CD14-positive monocyte (primary cell): Measurements from ENCODE around the gene NEMP1. TPM values are rescaled to one million over a fixed set of nuclear protein-coding genes. Genes with fewer than 3 reads are reported as not detected.

ENCODE experiments used
- DNase-seq, 3 donors: peaks; one replicate each; pipeline ENCODE4 v3.0.0-alpha.2; 2011 to 2022
- H2AFZ ChIP-seq: 2 replicates; pipeline ENCODE4 v1.6.0; 2012; ENCODE audit warnings: mild to moderate bottlenecking, low read depth, low read length, inconsistent platforms; ENCODE audit not compliant: insufficient read depth, poor library complexity, severe bottlenecking
- H3K27ac ChIP-seq, 2 donors: 1 replicate in 1 of 2; 2 replicates in 1 of 2; pipeline ENCODE4 v1.5.1; 2012 to 2013; ENCODE audit warnings: low read length in 2 of 2, control low read depth in 1 of 2, inconsistent platforms in 1 of 2, low read depth in 1 of 2, mild to moderate bottlenecking in 1 of 2
- H3K27me3 ChIP-seq, 2 donors: one replicate each; pipeline versions ENCODE4 v1.6.0 to v1.6.1; 2011 to 2013; ENCODE audit warnings: low read length in 2 of 2; ENCODE audit not compliant: control insufficient read depth in 2 of 2, insufficient read depth in 2 of 2
- H3K36me3 ChIP-seq, 2 donors: replicated peaks in 1 of 2; 1 replicate in 1 of 2; 2 replicates in 1 of 2; pipeline versions ENCODE4 v1.5.1 to v1.6.1; 2012 to 2013; ENCODE audit warnings: low read length in 2 of 2, control low read depth in 1 of 2, inconsistent platforms in 1 of 2, mild to moderate bottlenecking in 1 of 2; ENCODE audit not compliant: insufficient read depth in 2 of 2, control insufficient read depth in 1 of 2
- H3K4me1 ChIP-seq, 2 donors: 1 replicate in 1 of 2; 2 replicates in 1 of 2; pipeline versions ENCODE4 v1.5.1 to v1.6.1; 2012 to 2013; ENCODE audit warnings: low read length in 2 of 2, control low read depth in 1 of 2, inconsistent platforms in 1 of 2, mild to moderate bottlenecking in 1 of 2, moderate library complexity in 1 of 2; ENCODE audit not compliant: insufficient read depth in 2 of 2, control insufficient read depth in 1 of 2
- H3K4me2 ChIP-seq: replicated peaks from 2 replicates; pipeline ENCODE3; 2012; ENCODE audit warnings: low read length, moderate library complexity, mild to moderate bottlenecking; ENCODE audit not compliant: poor library complexity, severe bottlenecking; ENCODE audit errors: extremely low read depth
- H3K4me3 ChIP-seq, 3 experiments: fragments of 200-600 bp in 1 of 3; sonication (generic) in 1 of 3; replicated peaks in 1 of 3; 1 replicate in 2 of 3; 2 replicates in 1 of 3; pipeline ENCODE4 v1.5.1; 2011 to 2013; ENCODE audit warnings: low read length in 3 of 3, mild to moderate bottlenecking in 3 of 3, control low read depth in 2 of 3, low read depth in 2 of 3, inconsistent platforms in 1 of 3, moderate library complexity in 1 of 3
- H3K79me2 ChIP-seq: 2 replicates; pipeline ENCODE4 v1.6.0; 2012; ENCODE audit warnings: mild to moderate bottlenecking, control low read depth, inconsistent platforms, low read length, moderate library complexity; ENCODE audit not compliant: insufficient read depth
- H3K9ac ChIP-seq: 2 replicates; pipeline ENCODE4 v1.6.0; 2017; ENCODE audit warnings: low read length, mild to moderate bottlenecking; ENCODE audit not compliant: insufficient read depth, poor library complexity, severe bottlenecking
- H3K9me3 ChIP-seq, 2 donors: replicated peaks in 1 of 2; 1 replicate in 1 of 2; 2 replicates in 1 of 2; pipeline versions ENCODE4 v1.5.1 to v1.6.1; 2012 to 2013; ENCODE audit warnings: low read length in 2 of 2, control low read depth in 1 of 2; ENCODE audit not compliant: control insufficient read depth in 1 of 2, insufficient read depth in 1 of 2
- H4K20me1 ChIP-seq: 2 replicates; pipeline ENCODE4 v1.6.0; 2012; ENCODE audit warnings: mild to moderate bottlenecking, low read length, control low read depth, moderate library complexity; ENCODE audit not compliant: insufficient read depth
- H3K27ac Mint-ChIP-seq, 7 donors: one replicate each; pipeline ENCODE4 v1.8.0; 2020; ENCODE audit warnings: mild to moderate bottlenecking in 7 of 7, mixed read lengths in 7 of 7, moderate library complexity in 6 of 7, inconsistent platforms in 2 of 7
- H3K27me3 Mint-ChIP-seq, 3 donors: one replicate each; pipeline ENCODE4 v1.8.0; 2021 to 2022; ENCODE audit warnings: low read depth in 3 of 3, mild to moderate bottlenecking in 3 of 3, mixed read lengths in 3 of 3, moderate library complexity in 3 of 3, inconsistent platforms in 1 of 3
- H3K36me3 Mint-ChIP-seq, 2 donors: one replicate each; pipeline ENCODE4 v1.8.0; 2020; ENCODE audit warnings: mixed read lengths in 2 of 2, inconsistent platforms in 1 of 2, mild to moderate bottlenecking in 1 of 2
- H3K4me1 Mint-ChIP-seq: one replicate; pipeline ENCODE4 v1.8.0; 2020; ENCODE audit warnings: mild to moderate bottlenecking, mixed read lengths
- H3K4me3 Mint-ChIP-seq, 2 donors: one replicate each; pipeline ENCODE4 v1.8.0; 2020; ENCODE audit warnings: mild to moderate bottlenecking in 2 of 2, mixed read lengths in 2 of 2, moderate library complexity in 1 of 2
- H3K9me3 Mint-ChIP-seq, 7 donors: one replicate each; pipeline ENCODE4 v1.8.0; 2020 to 2022; ENCODE audit warnings: mixed read lengths in 7 of 7, mild to moderate bottlenecking in 6 of 7, moderate library complexity in 6 of 7, inconsistent platforms in 2 of 7
- CTCF ChIP-seq: fragments of 200-600 bp; IDR thresholded peaks from one replicate; pipeline ENCODE4 v1.8.0; 2022; ENCODE audit warnings: antibody characterized with exemption, mild to moderate bottlenecking
- WGBS: methylation state at CpG from one replicate; pipeline ENCODE4 v1.1.5; 2013; ENCODE audit warnings: missing lambda C conversion rate; ENCODE audit not compliant: insufficient coverage; 5-methylcytosine and 5-hydroxymethylcytosine counted together
- intact Hi-C, 2 donors: fragments of 100-400 bp; cut with micrococcal nuclease; formaldehyde crosslinking; loops; one replicate each; pipeline versions ENCODE4 v1.15.0 to v1.15.1; 2023
- polyA plus RNA-seq, 3 donors: library from polyadenylated mRNA; depleted of rRNA in 1 of 3; unstranded in 2 of 3; stranded (reverse) in 1 of 3; fragments of 300-500 nt in 2 of 3; fragments of >200 nt in 1 of 3; fragmentation: Illumina TruSeq in 2 of 3; gene quantifications; 1 replicate in 2 of 3; 2 replicates in 1 of 3; pipeline ENCODE4 v1.2.3, GENCODE V29; 2012 to 2021

NEMP1 gene
- polyA plus RNA-seq, 3 donors = 1.9 to 4.6 (median 2.2) TPM

GRCh38 chr12:57039016-57039798, 39.4 kb downstream of the NEMP1 start:
- no peak for TF ChIP-seq CTCF
- Histone ChIP-seq H3K79me2 (no peaks in the 10 kb centered on the region), H4K20me1 (no peaks in the 10 kb centered on the region), H3K27ac (no peak overlapping the region), H3K9me3 (no peaks in the 10 kb centered on the region), H3K9ac (no peak overlapping the region), H3K27me3 (no peaks in the 10 kb centered on the region), H3K4me1 (peaks cover 9 to 10% of the 10 kb centered on the region in 2 donors), H2AFZ (no peak overlapping the region), H3K4me2 (no peak overlapping the region), H3K36me3 (no peaks in the 10 kb centered on the region), H3K4me3 (no peak overlapping the region)
- 78% methylated on average over 4 of the region's 9 CpGs for WGBS
- Mint-ChIP-seq H3K27ac (peak overlapping the region in 1 of 7 donors; percentile 28), H3K27me3 (peaks cover 6 to 9% (median 7%) of the 10 kb centered on the region in 3 donors), H3K4me1 (peaks cover 9% of the 10 kb centered on the region), H3K4me3 (no peak overlapping the region), H3K36me3 (peaks cover 0 to 3% of the 10 kb centered on the region in 2 donors), H3K9me3 (no peaks in the 10 kb centered on the region)
- intact Hi-C loops = no loop called here
- DNase-seq = no peak

- Histone ChIP-seq H3K27me3 (no peaks in the 10 kb centered on the region), H3K4me2 (no peak overlapping the region), H3K9me3 (no peaks in the 10 kb centered on the region), H3K79me2 (no peaks in the 10 kb centered on the region), H3K4me1 (peaks cover 9 to 10% of the 10 kb centered on the region in 2 donors), H3K27ac (no peak overlapping the region), H2AFZ (no peak overlapping the region), H4K20me1 (no peaks in the 10 kb centered on the region), H3K4me3 (no peak overlapping the region), H3K9ac (no peak overlapping the region), H3K36me3 (no peaks in the 10 kb centered on the region)
- no peak for DNase-seq
- no peak overlapping the region for H3K4me3 Mint-ChIP-seq
- peaks cover 9% of the 10 kb centered on the region for H3K4me1 Mint-ChIP-seq
- no peak for TF ChIP-seq CTCF
- H3K9me3 Mint-ChIP-seq = no peaks in the 10 kb centered on the region
- intact Hi-C loops = no loop called here
- H3K27ac Mint-ChIP-seq = no peak overlapping the region
- 91% methylated on average over 3 of the region's 3 CpGs for WGBS
- H3K27me3 Mint-ChIP-seq = peaks cover 2 to 7% (median 5%) of the 10 kb centered on the region in 3 donors
- peaks cover 0 to 3% of the 10 kb centered on the region in 2 donors for H3K36me3 Mint-ChIP-seq
Measured at GRCh38 chr12:57037264-57037663, 41.3 kb downstream of the NEMP1 start.
